HepG2 (cell line): ENCODE results near the gene AKIRIN1. TPM values are rescaled to one million over a fixed set of nuclear protein-coding genes. Genes with fewer than 3 reads are reported as not detected.

Experiments used
- FOSL2 ChIP-seq: sonication (generic); formaldehyde crosslinking; IDR thresholded peaks from 2 replicates; pipeline ENCODE4 v1.4.0; 2020; ENCODE audit warnings: missing genetic modification reagents
- GMEB1 ChIP-seq: sonication (generic); formaldehyde crosslinking; IDR thresholded peaks from 2 replicates; pipeline ENCODE4 v1.5.1; 2020; ENCODE audit warnings: missing genetic modification reagents, mild to moderate bottlenecking, borderline replicate concordance
- GTF2F1 ChIP-seq: fragments of 150-350 bp; IDR thresholded peaks from 2 replicates; pipeline ENCODE4 v1.6.1; 2014; ENCODE audit warnings: low read length
- HNF4A ChIP-seq: sonication (generic); formaldehyde crosslinking; IDR thresholded peaks from 2 replicates; pipeline ENCODE4 v1.4.0; 2020; ENCODE audit warnings: missing genetic modification reagents
- MAFK ChIP-seq, 2 experiments: IDR thresholded peaks in 1 of 2; conservative IDR thresholded peaks in 1 of 2; 2 replicates each; pipeline ENCODE4 v1.6.1; 2011; ENCODE audit warnings: improper control_type of control experiment in 2 of 2, low read length in 2 of 2
- POLR2A ChIP-seq, 2 experiments: IDR thresholded peaks; 2 replicates each; pipeline ENCODE4 v1.6.1; 2011; ENCODE audit warnings: low read depth in 2 of 2, low read length in 2 of 2, mild to moderate bottlenecking in 1 of 2, moderate library complexity in 1 of 2; ENCODE audit not compliant: insufficient read depth in 1 of 2
- STAG1 ChIP-seq: sonication (generic); formaldehyde crosslinking; IDR thresholded peaks from 2 replicates; pipeline ENCODE4 v1.4.0; 2020; ENCODE audit warnings: missing genetic modification reagents
- U2AF1 ChIP-seq: fragments of 200-400 bp; formaldehyde crosslinking; optimal IDR thresholded peaks from 2 replicates; pipeline ENCODE3; 2017; ENCODE audit warnings: mild to moderate bottlenecking, low read depth, low read length
- ZBTB34 ChIP-seq: sonication (generic); formaldehyde crosslinking; IDR thresholded peaks from 2 replicates; pipeline ENCODE4 v1.8.0; 2022; ENCODE audit warnings: mild to moderate bottlenecking, missing genetic modification reagents
- ZNF782 ChIP-seq: sonication (generic); formaldehyde crosslinking; IDR thresholded peaks from 2 replicates; pipeline ENCODE4 v1.4.0; 2020; ENCODE audit warnings: missing genetic modification reagents, mild to moderate bottlenecking, borderline replicate concordance
- ZNF850 ChIP-seq: sonication (generic); formaldehyde crosslinking; conservative IDR thresholded peaks from 2 replicates; pipeline ENCODE4 v1.9.0; 2021; ENCODE audit warnings: mild to moderate bottlenecking, missing genetic modification reagents
- polyA plus RNA-seq, 8 experiments: library from polyadenylated mRNA; depleted of rRNA in 3 of 8; stranded (reverse) in 7 of 8; unstranded in 1 of 8; fragments of >200 nt; fragmentation: Illumina TruSeq in 4 of 8; extraction: Trizol in 4 of 8; gene quantifications; 2 replicates each; pipeline versions ENCODE4 v1.2.1 to v1.2.3, GENCODE V29; 2011 to 2016; ENCODE audit warnings: low read depth in 4 of 8, missing spikeins in 1 of 8, mixed read lengths in 1 of 8; ENCODE audit not compliant: insufficient read depth in 1 of 8
- total RNA-seq, 5 experiments: library from RNA; depleted of rRNA; stranded (reverse); fragments of >200 nt; fragmentation: Illumina TruSeq; extraction: Trizol; gene quantifications; 2 replicates each; pipeline ENCODE4 v1.2.3, GENCODE V29; 2016; ENCODE audit warnings: low read depth in 1 of 5
- TF ChIP-seq, protein P1 (sequence below): sonication (generic); formaldehyde crosslinking; IDR thresholded peaks from 2 replicates; pipeline ENCODE4 v1.9.0; 2021; ENCODE audit warnings: mild to moderate bottlenecking, missing genetic modification reagents
- TF ChIP-seq, protein P2 (sequence below): sonication (generic); formaldehyde crosslinking; IDR thresholded peaks from 2 replicates; pipeline ENCODE4 v1.4.0; 2020; ENCODE audit warnings: missing genetic modification reagents, borderline replicate concordance
- TF ChIP-seq, protein P3 (sequence below): conservative IDR thresholded peaks from 2 replicates; pipeline ENCODE4 v1.6.1; 2018; ENCODE audit warnings: missing genetic modification reagents

AKIRIN1 gene
- total and polyA plus RNA-seq, 2 of the 13 experiments (the other 11 are each of a cell fraction or from before 2014, with no cell fraction given): 123 to 157 TPM

DNA sequence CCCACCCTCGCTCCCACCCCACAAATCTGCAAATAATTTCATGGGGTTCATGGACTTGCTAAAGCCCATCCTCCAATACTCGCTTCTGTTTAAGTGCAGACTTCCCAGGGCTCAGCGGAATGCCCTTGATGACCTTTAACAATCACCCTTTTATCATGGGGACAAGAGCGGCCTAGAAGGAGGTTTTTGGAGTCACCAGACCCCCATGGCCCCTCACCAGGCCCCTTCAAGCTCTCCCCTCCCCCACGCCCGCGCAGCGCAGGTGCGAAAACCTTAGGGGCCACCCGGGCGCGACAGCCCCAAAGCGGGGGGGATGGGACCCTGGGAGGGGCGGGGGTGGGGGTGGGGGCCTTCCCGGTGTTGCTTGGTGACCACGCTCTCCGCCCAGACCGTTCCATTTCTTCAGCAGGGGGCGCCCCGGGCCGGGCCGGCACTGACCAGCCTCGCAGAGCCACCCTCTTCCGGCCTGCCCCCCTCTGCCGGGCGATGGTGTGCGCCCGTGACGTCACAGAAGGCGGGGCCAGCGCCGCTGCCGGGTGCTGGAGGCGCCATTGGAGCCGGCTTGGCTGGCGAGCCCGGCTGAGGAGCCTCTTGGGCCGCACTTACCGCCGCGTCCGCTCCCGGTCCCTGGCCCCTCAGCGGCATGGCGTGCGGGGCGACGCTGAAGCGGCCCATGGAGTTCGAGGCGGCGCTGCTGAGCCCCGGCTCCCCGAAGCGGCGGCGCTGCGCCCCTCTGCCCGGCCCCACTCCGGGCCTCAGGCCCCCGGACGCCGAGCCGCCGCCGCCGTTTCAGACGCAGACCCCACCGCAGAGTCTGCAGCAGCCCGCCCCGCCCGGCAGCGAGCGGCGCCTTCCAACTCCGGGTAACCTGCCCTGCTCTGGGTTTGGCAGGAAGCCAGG lies at the start of gene AKIRIN1 (continued):
- TF ChIP-seq ZBTB34 (CRISPR knock-in tag): 0 out of 2 replicates have a peak, but pooled peaks have one; percentile 43
- TF ChIP-seq FOSL2 (CRISPR knock-in tag): peak; percentile 41; the same call in 1 of the 2 replicates
- TF ChIP-seq MAFK (conservative IDR thresholded peaks at IDR 0.05 in 1 of 2, IDR thresholded peaks at IDR 0.05 in 1 of 2; ENCODE audit: low read length in 2 of 2): no peak
- no peak for TF ChIP-seq GTF2F1
- peak; percentile 92 to 93 for TF ChIP-seq POLR2A (IDR thresholded peaks at IDR 0.05; ENCODE audit: insufficient read depth in 1 of 2, low read depth in 2 of 2, low read length in 2 of 2)
- no peak; the same call in 1 of the 2 replicates for TF ChIP-seq ZNF782 (CRISPR knock-in tag)
- TF ChIP-seq, protein P1, sequence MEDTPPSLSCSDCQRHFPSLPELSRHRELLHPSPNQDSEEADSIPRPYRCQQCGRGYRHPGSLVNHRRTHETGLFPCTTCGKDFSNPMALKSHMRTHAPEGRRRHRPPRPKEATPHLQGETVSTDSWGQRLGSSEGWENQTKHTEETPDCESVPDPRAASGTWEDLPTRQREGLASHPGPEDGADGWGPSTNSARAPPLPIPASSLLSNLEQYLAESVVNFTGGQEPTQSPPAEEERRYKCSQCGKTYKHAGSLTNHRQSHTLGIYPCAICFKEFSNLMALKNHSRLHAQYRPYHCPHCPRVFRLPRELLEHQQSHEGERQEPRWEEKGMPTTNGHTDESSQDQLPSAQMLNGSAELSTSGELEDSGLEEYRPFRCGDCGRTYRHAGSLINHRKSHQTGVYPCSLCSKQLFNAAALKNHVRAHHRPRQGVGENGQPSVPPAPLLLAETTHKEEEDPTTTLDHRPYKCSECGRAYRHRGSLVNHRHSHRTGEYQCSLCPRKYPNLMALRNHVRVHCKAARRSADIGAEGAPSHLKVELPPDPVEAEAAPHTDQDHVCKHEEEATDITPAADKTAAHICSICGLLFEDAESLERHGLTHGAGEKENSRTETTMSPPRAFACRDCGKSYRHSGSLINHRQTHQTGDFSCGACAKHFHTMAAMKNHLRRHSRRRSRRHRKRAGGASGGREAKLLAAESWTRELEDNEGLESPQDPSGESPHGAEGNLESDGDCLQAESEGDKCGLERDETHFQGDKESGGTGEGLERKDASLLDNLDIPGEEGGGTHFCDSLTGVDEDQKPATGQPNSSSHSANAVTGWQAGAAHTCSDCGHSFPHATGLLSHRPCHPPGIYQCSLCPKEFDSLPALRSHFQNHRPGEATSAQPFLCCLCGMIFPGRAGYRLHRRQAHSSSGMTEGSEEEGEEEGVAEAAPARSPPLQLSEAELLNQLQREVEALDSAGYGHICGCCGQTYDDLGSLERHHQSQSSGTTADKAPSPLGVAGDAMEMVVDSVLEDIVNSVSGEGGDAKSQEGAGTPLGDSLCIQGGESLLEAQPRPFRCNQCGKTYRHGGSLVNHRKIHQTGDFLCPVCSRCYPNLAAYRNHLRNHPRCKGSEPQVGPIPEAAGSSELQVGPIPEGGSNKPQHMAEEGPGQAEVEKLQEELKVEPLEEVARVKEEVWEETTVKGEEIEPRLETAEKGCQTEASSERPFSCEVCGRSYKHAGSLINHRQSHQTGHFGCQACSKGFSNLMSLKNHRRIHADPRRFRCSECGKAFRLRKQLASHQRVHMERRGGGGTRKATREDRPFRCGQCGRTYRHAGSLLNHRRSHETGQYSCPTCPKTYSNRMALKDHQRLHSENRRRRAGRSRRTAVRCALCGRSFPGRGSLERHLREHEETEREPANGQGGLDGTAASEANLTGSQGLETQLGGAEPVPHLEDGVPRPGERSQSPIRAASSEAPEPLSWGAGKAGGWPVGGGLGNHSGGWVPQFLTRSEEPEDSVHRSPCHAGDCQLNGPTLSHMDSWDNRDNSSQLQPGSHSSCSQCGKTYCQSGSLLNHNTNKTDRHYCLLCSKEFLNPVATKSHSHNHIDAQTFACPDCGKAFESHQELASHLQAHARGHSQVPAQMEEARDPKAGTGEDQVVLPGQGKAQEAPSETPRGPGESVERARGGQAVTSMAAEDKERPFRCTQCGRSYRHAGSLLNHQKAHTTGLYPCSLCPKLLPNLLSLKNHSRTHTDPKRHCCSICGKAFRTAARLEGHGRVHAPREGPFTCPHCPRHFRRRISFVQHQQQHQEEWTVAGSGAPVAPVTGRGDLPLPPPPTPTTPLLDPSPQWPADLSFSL (CRISPR knock-in tag): no peak
- TF ChIP-seq U2AF1: no peak
- TF ChIP-seq, protein P2, sequence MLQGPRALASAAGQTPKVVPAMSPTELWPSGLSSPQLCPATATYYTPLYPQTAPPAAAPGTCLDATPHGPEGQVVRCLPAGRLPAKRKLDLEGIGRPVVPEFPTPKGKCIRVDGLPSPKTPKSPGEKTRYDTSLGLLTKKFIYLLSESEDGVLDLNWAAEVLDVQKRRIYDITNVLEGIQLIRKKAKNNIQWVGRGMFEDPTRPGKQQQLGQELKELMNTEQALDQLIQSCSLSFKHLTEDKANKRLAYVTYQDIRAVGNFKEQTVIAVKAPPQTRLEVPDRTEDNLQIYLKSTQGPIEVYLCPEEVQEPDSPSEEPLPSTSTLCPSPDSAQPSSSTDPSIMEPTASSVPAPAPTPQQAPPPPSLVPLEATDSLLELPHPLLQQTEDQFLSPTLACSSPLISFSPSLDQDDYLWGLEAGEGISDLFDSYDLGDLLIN (CRISPR knock-in tag): no peak
- TF ChIP-seq HNF4A (CRISPR knock-in tag): peak; percentile 4; the same call in 1 of the 2 replicates
- peak; percentile 57; the same call in 1 of the 2 replicates for TF ChIP-seq GMEB1 (CRISPR knock-in tag)
- TF ChIP-seq ZNF850 (CRISPR knock-in tag): no peak
- TF ChIP-seq STAG1 (CRISPR knock-in tag): no peak
- TF ChIP-seq, protein P3, sequence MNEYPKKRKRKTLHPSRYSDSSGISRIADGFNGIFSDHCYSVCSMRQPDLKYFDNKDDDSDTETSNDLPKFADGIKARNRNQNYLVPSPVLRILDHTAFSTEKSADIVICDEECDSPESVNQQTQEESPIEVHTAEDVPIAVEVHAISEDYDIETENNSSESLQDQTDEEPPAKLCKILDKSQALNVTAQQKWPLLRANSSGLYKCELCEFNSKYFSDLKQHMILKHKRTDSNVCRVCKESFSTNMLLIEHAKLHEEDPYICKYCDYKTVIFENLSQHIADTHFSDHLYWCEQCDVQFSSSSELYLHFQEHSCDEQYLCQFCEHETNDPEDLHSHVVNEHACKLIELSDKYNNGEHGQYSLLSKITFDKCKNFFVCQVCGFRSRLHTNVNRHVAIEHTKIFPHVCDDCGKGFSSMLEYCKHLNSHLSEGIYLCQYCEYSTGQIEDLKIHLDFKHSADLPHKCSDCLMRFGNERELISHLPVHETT (CRISPR knock-in tag): peak; percentile 40; the same call in 1 of the 2 replicates
